NCI-H1092 treated with DMSO at 0.1 percent for 48 hours (cell line): ENCODE data around the gene AHCYL2.
"Not testable (repeated sequence)": the region's sequence is repeated elsewhere in the genome, so short reads cannot be mapped to it uniquely, and the experiment has no call there.

ENCODE experiments used
- DNase-seq: peaks from one replicate; lab custom pipeline; 2025; lab: John Stamatoyannopoulos, UW

AHCYL2 gene

DNA sequence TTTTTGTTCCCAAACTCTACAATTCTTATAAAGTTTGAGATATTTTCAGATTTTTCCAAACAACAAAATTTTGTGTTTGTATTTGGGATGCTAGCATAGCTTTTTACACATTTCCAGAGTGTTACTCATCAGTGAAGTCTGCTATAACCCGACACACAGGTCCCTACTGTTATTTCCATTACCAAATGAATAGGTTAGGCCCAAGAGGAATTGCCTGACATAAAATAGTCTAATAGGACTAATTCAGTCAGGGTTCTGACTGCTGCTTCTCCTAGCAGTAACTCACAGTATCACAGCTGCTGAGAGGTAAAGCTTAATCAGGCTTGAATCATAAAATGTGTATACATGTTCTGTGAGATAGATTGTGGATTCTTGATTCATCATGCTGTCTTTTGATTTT, 160.3 kb downstream of the AHCYL2 start:
- no peak for DNase-seq

DNA sequence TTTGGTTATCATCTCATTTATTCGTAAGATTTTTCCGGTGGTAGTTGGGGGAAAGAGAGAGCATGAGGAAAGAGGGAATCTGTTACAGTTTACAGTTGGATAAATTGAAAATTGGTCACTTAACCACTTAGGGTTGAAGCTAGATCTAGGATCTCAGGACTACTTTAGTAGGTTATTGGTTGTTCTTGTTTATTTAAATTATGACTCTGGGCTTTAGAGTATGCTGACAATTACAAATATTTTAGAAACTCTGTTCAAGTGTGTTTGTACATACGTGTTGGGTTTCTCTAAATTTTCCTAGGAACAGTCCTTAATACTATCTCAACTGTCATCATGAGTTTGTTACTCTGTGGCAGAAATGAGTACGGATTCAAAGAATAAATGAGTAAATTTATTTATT, 160.8 kb downstream of the AHCYL2 start:
- no peak for DNase-seq

DNA sequence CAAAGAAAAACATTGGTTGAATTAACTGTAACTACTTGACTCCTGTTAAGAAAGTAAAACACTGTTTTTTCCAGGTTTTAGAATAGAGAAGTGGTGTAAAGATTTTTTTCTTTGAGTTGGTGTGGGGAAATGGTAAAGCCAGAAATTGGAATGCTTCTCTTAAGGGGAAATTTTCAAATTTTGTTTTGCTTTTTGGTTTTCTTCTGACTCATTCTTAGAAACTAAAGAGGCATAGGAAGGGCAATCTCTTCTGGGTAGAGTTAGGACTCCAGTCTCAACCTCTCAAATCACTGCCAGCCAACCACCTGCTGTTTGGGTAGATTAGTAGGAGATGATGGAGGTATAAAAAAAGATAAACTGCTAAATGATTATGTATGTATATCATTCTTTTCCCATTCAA, 161.7 kb downstream of the AHCYL2 start:
- DNase-seq, result no peak

DNA sequence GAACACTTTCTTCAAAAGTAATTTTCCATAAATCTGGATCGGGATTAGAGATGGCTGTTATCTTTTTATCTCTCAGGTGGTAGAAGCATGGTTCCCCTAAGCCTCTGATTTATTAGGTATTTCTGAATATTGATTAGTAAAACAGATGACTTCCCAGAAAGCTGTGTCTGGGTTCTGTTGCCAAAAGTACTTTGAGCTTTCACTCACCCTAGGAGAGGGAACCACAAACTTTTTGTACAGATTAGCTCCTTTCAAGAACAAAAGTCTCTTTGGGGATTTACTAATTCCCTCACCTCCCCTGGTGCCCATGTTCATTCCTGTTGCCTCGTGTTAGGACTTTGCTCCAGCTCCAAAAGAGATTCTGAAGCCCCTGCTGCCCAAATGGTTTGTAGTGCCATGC, 162.7 kb downstream of the AHCYL2 start:
- DNase-seq, result no peak

DNA sequence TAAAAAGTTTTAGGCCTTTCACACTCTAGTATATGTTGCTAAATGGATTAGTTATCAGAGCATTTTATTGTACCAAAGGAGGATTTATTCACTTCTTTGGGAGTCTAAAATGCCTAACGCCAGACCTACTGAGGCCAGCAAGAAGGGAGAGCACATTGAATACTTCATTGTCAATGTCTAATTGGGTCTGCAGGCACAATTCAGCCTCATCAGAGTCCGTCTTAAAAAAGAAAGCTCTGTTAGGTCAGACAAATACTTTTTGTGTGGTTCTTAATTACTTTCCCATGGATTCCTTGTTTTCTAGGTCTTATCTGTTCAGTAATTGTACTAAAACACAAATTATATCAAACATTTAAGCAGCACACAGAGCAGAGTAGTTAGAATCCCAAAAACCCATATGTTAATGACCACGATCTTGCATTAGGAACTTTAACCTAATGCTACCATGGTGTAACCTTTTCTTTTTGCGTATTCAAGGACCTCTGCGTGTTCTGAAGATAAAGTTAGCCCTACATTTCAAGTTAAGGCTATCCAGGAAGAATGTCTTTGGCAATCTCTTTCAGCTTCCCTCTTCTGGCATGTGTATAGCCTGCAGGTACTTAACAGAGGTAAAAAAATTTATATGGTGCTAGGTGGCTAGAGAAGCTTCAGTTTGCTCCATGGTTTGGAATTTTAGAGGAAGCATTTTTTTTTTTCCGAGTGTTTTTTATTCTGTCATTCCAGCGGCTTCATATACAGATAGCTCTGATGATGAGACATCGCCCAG, 163.7 kb downstream of the AHCYL2 start:
- no peak for DNase-seq

DNA sequence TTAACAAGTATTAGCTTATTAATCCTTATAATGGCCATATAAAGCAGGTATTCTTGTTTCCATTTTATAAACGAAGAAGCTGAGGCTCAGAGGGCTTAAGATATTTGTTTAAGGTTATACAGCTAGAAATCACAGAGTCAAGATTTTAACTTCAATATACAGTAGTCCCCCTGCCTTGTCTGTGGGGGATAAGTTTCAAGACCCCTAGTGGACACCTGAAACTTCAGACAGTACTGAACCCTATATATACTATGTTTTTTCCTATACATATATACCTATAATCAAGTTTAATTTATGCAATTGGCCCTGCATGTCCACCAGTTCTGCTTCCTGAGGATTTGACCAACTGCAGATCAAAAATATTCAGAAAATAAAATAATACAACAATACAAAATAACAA, 165.0 kb downstream of the AHCYL2 start:
- DNase-seq, result no peak

DNA sequence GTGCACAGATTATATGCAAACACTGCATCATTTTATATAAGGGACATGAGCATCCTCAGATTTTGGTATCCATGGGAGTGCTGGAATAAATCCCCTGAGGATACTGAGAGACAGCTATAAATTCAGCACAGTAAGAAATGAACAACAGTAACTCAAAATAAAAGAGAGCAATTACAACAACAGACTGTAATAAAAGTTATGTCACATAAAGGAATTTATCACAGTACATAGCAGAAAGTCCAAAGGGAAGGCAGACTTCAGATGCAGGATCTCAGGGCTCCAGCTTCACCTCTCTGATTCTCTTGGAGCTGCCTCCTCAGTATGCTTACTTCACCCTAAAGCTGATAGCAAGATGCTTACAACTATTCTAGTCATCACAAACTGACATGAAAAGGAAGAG, 165.5 kb downstream of the AHCYL2 start:
- no peak for DNase-seq

DNA sequence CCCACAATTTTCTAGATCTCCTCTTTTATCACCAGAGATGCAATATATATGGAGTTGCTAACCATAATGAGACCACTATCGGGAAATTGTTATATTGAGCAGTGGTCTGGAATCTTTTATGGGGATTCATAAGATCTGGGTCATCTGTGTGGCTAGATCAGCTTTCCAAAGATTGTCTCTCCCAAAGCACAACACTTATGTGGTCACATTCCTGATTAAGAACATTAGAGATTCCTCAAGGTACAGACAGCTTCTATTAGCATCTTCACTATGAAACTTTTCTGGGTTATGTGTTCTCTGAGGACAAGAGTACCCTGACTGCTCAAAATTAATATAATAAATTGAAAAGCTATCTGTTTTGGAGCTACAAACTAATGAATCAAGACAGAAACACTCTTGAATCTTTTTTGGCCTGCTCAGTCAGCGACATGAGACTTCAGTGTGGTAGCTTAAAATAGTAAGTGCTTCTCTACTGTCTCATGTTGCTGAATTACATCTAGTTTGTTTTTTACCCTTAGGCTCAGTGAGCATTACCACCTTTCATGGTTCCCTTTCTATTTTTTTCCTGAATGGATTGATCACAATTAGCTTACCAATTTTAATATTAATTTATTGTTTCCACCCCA, 166.8 kb downstream of the AHCYL2 start:
- DNase-seq, result no peak

DNA sequence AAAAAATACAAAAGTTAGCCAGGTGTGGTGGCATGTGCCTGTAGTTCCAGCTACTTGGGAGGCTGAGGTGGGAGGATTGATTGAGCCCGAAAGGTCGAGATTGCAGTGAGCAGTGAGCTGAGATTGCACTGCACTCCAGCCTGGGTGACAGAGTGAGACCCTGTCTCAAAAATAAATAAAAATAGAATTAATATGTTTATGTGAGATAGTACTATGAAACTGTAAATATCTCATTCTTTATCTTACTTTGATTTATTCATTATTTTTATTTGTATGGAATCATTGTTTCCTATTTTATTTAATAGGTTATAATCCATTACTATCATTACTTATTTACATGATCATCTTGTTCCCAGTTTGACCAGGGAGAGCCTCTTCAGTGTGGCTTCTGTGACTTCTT, 168.4 kb downstream of the AHCYL2 start:
- no peak for DNase-seq

DNA sequence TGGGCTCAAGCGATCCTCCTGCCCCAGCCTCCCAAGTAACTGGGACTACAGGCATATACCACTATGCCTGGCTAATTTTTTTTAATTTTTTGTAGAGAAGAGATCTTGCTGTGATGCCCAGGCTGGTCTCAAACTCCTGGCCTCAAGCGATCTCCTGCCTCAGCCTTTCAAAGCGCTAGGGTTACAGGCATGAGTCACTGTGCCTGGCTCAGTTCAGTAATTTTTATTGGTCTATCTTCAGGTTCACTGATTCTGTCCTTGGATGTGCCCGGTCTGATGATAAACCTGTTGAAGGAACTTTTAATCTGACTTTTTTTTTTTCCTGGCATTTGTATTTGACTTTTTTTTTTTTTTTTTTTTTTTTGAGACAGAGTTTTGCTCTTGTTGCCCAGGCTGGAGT, 169.3 kb downstream of the AHCYL2 start:
- no peak for DNase-seq

DNA sequence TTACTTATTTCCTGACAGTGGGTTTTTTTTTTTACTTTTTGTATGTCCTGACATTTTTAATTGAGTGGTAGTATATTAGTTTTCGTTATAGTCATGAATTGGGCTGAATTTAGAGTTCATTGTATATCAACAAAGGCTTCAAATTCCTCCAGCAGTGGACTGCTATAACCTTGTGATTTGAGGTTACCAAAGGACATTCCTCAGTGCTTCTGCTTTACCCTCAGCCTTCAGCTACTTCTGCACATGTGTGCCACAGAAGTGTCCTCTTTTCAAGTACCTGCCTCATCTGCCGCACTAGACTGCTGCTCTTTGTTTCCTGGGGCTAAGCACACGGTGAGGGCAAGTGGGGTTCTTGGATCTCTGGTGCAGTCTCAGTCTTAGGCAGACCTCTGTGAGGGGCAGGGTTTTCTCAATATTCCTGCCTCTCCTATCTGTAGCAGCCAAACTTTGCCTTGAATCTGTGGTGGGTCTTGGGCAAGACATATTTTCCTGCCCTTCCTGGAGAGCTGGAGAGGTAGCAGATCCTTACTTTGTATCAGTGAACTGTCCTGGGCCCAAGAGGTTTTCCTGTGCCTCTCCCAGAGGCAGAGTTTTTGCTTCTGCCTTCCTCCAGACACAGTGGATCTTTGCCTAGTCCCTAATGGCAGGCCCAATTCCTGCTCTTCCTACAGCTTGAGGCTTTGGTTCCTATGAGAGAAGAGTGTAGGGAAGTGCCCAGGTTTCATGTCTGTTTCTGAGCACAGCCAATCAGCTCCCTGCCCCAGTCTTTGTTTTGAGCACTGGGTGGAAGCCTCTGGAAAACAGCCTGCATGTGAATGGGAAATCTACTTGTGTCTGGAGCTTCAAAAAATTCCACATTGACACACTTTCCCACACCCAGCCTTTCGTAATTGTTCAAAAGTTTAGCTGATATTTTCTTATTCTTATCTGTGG, 170.4 kb downstream of the AHCYL2 start:
- DNase-seq, result no peak

DNA sequence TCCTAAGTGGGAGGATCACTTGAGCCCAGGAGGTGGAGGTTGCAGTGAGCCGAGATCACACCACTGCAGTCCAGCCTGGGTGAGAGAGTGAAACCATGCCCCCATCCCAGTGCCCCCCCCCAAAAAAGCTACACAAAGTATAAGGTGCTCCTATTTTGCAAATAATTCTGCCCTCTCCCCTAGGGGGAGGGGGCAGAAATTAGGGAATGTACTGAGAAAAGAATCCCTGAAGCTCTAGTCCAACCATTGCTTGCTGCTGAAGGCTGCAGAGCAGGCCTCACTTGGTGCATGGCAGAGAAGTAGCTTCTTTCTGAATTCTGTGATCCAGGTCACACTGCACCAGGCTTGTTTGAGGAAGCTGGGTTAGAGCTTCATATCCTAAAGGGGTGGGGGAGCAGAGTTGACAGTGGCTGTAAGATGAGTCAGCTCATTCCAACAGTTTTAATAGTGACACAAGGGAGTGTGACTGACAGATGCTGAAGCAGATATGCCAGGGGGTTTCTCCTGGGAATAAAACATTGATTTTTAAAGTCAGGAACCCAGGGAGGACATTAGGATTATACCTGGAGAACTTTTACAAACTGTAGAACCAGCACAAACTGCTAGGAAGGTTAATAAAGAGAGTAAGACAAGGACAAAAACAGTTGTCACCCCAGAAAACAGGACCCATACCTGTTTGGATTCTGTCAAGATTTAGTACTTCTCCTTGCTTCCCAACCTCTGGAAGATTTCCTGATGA, 176.6 kb downstream of the AHCYL2 start:
- DNase-seq, result no peak

DNA sequence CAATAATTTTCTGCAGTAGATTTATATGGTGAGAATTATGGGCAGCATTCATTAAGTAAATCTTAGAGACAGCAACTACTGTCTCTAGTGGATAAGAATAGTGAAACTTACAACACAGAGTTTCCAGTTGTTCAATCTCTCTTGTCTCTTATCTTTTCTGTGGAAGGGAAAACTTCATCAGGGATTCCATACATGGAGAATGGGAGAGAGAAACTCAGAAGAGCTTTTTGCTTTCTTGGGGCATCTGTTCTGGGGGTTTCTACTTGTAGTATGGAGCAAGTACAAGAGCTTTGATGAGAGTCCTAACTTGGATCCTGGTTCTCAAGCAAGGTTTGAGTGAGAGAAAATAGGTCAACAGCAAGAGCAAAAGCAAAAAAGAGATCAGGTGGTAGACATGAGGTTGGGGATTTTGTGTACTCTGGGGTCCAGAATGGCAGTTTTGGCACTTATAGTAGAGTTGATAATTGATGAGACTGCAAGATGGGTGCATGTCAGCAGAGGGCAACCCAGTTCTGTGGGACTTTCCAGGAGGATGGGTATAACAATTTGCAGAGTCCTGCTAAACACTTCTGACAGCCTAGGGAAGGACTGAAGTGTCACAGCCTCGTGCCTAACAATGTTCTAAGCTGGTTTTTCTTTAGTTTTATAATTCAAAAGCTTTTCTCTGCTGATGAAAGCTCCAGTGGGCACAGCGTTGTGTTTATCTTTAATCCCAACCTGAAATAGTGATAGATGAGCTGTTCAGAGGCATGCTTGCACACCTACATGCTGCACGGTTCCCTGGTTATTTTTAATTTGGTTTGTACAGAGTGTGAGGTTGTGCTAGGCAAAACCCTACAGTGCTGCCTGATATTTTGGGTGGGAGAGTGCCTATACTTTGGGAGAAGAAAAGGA, 177.4 kb downstream of the AHCYL2 start:
- DNase-seq, result no peak

DNA sequence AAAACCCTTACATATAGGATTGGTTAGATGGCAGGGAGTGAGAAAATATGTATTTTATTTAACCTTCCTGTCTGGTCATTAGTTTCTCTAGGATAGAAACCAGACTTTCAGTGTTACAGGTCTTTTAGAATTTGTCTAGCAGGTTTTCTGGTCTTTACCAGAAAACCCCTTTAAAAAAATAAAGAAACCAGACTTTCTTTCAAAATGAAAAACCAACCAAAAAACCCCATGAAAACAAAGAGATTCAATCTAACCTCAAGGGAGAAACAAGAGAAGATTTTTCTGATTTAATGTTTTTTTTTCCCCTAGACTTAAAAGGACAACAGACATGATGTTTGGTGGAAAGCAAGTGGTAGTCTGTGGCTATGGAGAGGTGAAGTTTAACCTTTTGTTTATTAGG, 180.7 kb downstream of the AHCYL2 start:
- no peak for DNase-seq

DNA sequence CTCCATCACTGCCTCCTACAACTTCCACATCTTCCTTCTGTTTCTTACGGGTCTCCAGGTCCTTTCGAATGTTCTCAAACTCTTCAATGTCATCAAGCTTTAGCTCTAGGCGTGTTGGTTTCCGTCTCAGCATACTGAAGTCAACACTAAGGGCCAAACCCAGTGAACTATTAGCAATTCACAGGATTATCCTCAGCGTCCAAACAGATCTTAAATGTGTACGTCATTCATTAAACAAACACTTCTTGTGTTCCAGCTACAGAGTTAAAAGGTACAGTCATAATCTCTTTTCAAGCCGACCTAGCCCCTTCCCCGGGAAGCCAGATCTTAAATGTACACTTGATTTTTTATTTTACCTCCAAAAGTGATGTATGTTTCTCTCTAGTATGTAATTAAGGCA, 185.4 kb downstream of the AHCYL2 start:
- not testable (repeated sequence) for DNase-seq

DNA sequence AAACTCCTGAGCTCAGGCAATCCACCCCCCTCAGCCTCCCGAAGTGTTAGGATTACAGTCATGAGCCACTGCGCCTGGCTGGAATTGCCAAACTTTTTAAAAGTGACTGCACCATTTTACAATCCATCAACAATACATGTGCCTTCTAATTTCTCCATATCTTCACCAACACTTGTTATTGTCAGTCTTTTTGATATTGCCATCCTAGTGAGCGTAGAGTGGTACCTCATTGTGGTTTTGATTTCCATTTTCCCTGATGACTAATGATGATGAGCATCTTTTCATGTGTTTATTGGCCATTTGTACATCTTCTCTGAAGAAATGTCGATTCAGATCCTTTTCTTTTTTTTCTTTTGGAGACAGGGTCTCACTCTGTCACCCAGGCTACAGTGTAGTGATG, 187.7 kb downstream of the AHCYL2 start:
- DNase-seq, result no peak

DNA sequence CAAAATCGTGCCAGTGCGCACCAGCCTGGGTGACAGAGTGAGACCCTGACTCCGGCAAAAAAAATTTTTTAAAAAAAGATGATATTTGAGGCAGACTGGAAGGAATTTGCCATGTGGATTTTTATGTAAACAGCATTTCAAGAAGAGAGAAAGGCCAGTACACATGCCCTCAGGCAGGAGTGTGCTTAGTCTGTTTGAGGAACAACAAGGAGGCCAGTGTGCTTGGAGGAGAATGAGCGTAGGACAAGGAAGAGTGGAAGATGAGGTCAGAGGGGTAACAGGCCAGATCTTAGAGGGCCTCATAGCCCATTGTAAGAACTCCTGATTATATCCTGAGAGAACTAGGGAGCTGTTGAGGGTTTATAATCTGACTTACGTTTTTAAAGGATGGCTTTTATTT, 192.2 kb downstream of the AHCYL2 start:
- DNase-seq, result no peak

DNA sequence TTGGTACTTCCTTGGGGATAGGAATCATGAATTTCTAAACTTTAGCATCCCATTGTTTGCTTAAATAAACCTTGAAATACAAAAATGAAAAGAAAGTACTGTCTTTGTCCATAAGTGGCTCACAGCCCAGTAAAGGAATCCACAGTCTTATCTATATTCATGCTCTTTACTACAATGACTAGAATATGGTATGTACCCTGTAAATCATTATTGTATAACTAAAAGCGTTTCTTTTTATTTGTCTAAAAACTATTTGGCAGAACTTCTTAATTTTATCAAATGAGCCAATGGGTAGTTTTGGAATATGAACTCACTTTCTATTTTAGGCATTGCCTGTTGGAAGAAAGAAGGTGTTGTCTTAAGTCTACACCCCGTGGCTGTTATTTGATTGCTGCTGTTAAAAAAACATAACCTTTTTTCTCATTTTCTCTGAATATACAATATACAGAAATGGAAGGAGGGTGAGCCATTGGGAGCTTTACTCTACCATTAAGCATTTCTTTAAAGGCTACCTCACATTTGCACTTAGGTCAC, 197.0 kb downstream of the AHCYL2 start:
- DNase-seq, result no peak

DNA sequence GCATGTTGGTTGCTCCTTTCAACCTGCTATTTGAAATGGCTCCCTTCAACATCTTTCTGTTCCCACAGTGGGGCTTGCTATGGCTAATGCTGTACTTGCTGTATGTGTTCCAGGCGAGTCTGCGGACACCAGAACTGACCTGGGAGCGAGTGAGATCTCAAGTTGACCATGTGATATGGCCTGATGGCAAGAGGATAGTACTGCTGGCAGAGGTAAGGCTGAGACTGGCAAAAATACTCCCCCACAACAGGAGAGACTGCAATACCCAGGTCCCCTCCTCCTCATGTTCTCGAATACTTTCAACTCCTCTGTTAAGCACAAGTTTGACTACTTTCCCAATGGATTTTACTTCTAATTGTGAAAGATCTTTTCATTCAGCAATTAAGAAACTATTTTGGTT, 197.9 kb downstream of the AHCYL2 start:
- no peak for DNase-seq

DNA sequence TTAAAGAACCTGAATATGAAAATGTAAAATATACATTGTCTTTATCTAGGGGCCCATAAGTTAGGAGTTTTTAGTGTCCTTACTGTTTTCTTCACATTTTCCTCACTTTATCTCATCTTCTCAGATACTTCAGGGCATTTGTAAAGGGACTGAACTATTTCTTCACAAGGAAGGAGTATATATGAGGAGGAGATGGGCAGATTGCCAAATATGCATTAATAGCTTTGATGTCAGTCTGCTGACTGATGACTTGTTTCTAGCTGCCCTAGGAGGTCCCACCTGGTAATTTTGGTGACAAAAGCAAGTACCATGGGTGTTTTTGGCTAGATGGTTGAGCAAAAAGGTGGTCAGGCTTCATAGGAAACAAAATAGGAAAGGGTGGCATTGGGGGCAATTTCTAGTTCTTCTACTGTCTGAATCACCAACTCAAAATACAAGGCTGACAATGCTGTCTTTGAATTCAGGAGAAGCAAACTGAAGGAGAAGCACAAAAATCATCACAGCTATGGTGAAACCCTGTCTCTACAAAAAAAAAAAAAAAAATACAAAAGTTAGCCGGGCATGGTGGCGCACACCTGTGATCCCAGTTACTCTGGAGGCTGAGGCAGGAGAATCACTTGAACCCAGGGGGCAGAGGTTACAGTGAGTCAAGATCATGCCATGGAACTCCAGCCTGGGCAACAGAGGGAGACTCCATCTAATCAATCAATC, 199.0 kb downstream of the AHCYL2 start:
- no peak for DNase-seq
